Measurements from ENCODE around the gene ITPRIP. TPM values are rescaled to one million over a fixed set of nuclear protein-coding genes. Genes with fewer than 3 reads are reported as not detected.

Gene ITPRIP
- total RNA-seq, 1 experiment from 2014 or later, result 22.5 TPM

GRCh38 chr10:104374591-104374990 lies 36.3 kb upstream of the ITPRIP start:
- no peak overlapping the region for H4K91ac ChIP-seq (ENCODE audit: insufficient read length, low read depth, low read length)
- DNase-seq, result no peak
- H2BK120ac ChIP-seq (ENCODE audit: low read depth, low read length, poor library complexity, severe bottlenecking), result no peak overlapping the region
- no peak overlapping the region for H4K5ac ChIP-seq (ENCODE audit: insufficient read length, low read depth, low read length)
- no peak overlapping the region for H3K27ac ChIP-seq (ENCODE audit: insufficient read length, low read depth, low read length)
- H3K4ac ChIP-seq (ENCODE audit: low read depth, low read length), result no peak overlapping the region
- whole genome bisulfite sequencing (ENCODE audit: extremely low coverage, insufficient read length, low lambda C conversion rate), result no CpG with 5 or more reads among the region's 1 CpG
- Mint-ChIP-seq H3K36me3 (ENCODE audit: insufficient read depth in 1 of 3, low read depth in 3 of 3) (peaks cover 0 to 12% (median 5%) of the 10 kb centered on the region in 3 experiments; a peak in 6 of 7 replicates), H3K27me3 (ENCODE audit: low read depth) (no peaks in the 10 kb centered on the region), H3K27ac (no peak overlapping the region), H3K4me3 (no peak overlapping the region), H3K4me1 (peaks cover 12 to 18% of the 10 kb centered on the region in 2 experiments), H3K9me3 (peaks cover 8% of the 10 kb centered on the region in 2 experiments; a peak in 4 of 5 replicates)
- H2BK5ac ChIP-seq (ENCODE audit: insufficient read length, low read length), result no peak overlapping the region
- no peak overlapping the region for H2AFZ ChIP-seq (ENCODE audit: low read length)
- H3K23ac ChIP-seq (ENCODE audit: insufficient read length, low read depth, low read length), result no peak overlapping the region
- no peaks in the 10 kb centered on the region for H4K20me1 ChIP-seq (ENCODE audit: control insufficient read depth, insufficient read depth, insufficient read length)
- H4K8ac ChIP-seq (replicated peaks; ENCODE audit: insufficient read length, low read depth, low read length), result no peak overlapping the region
- no peaks in the 10 kb centered on the region for H3K9me3 ChIP-seq (ENCODE audit: control insufficient read depth, low read depth, low read length)
- no peak overlapping the region for H3K56ac ChIP-seq (ENCODE audit: insufficient read length, low read depth, low read length)
- no peaks in the 10 kb centered on the region for H3K79me1 ChIP-seq (ENCODE audit: insufficient read depth, low read depth, low read length, poor library complexity, severe bottlenecking)
- no peak overlapping the region for H3T11ph ChIP-seq (ENCODE audit: low read length)
- peaks cover 2% of the 10 kb centered on the region for H3K23me2 ChIP-seq (ENCODE audit: insufficient read length, low read depth, low read length, poor library complexity, severe bottlenecking)
- H3K27me3 ChIP-seq (ENCODE audit: insufficient read depth, low read length), result no peaks in the 10 kb centered on the region
- no peaks in the 10 kb centered on the region for H3K79me2 ChIP-seq (ENCODE audit: insufficient read depth, low read length)
- no peak overlapping the region for H3K18ac ChIP-seq (ENCODE audit: insufficient read length, low read depth, low read length)
- H2AK5ac ChIP-seq (ENCODE audit: insufficient read length, low read length), result no peak overlapping the region
- no peak overlapping the region for H3K9ac ChIP-seq (ENCODE audit: extremely low read depth, insufficient read length, low read length)
- TF ChIP-seq, protein P1, sequence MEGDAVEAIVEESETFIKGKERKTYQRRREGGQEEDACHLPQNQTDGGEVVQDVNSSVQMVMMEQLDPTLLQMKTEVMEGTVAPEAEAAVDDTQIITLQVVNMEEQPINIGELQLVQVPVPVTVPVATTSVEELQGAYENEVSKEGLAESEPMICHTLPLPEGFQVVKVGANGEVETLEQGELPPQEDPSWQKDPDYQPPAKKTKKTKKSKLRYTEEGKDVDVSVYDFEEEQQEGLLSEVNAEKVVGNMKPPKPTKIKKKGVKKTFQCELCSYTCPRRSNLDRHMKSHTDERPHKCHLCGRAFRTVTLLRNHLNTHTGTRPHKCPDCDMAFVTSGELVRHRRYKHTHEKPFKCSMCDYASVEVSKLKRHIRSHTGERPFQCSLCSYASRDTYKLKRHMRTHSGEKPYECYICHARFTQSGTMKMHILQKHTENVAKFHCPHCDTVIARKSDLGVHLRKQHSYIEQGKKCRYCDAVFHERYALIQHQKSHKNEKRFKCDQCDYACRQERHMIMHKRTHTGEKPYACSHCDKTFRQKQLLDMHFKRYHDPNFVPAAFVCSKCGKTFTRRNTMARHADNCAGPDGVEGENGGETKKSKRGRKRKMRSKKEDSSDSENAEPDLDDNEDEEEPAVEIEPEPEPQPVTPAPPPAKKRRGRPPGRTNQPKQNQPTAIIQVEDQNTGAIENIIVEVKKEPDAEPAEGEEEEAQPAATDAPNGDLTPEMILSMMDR (conservative IDR thresholded peaks at IDR 0.05), result no peak
- peaks cover 6% of the 10 kb centered on the region; the same call in 1 of the 2 replicates for H3K4me1 ChIP-seq (ENCODE audit: insufficient read depth, low read length)
- no peak overlapping the region for H2BK15ac ChIP-seq (ENCODE audit: low read depth, low read length)
- H3K4me2 ChIP-seq (ENCODE audit: insufficient read depth, insufficient read length, low read length), result no peak overlapping the region
- no peak overlapping the region for H2BK12ac ChIP-seq (ENCODE audit: insufficient read length, low read depth, low read length)
- no peak overlapping the region for H3K14ac ChIP-seq (ENCODE audit: insufficient read depth, low read length)
- H2BK20ac ChIP-seq (ENCODE audit: low read depth, low read length, poor library complexity, severe bottlenecking), result no peak overlapping the region
